ENCODE results near the gene ADAMTSL3. TPM values are rescaled to one million over a fixed set of nuclear protein-coding genes. Genes with fewer than 3 reads are reported as not detected.

The ADAMTSL3 gene
- total RNA-seq, 1 experiment from 2014 or later = 0.05 TPM

GRCh38 chr15:83890587-83890986, 236.7 kb downstream of the ADAMTSL3 start:
- H3K9me3 ChIP-seq (ENCODE audit: control insufficient read depth in 1 of 2, insufficient read depth in 1 of 2, low read depth in 1 of 2, low read length in 2 of 2) = no peaks in the 10 kb centered on the region
- H3K36me3 ChIP-seq (ENCODE audit: control insufficient read depth in 1 of 2, insufficient read depth in 2 of 2, low read length in 2 of 2) = no peaks in the 10 kb centered on the region
- BruUV-seq (replicated peaks) = no TSS peak
- no peak overlapping the region for H2AFZ ChIP-seq (ENCODE audit: low read depth, low read length, poor library complexity, severe bottlenecking)
- peaks cover 17% of the 10 kb centered on the region for H3K27me3 ChIP-seq (ENCODE audit: insufficient read depth, low read length)
- no peak overlapping the region for H3K4me2 ChIP-seq (ENCODE audit: low read length)
- no peak overlapping the region for H3K27ac ChIP-seq (ENCODE audit: low read depth, low read length)
- H3K79me2 ChIP-seq (ENCODE audit: insufficient read depth, low read length) = no peaks in the 10 kb centered on the region
- no peaks in the 10 kb centered on the region for H3K4me1 ChIP-seq (ENCODE audit: control insufficient read depth in 1 of 2, insufficient read depth in 2 of 2, low read length in 2 of 2)
- H3K9ac ChIP-seq (ENCODE audit: low read length) = no peak overlapping the region
- H4K20me1 ChIP-seq (ENCODE audit: insufficient read depth) = no peaks in the 10 kb centered on the region
- TF ChIP-seq YY1 (IDR thresholded peaks at IDR 0.05; ENCODE audit: extremely low read depth, insufficient replicate concordance, low read depth, low read length) (no peak), CEBPB (IDR thresholded peaks at IDR 0.05; ENCODE audit: low read depth) (no peak), TCF7L2 (IDR thresholded peaks at IDR 0.05; ENCODE audit: borderline replicate concordance, extremely low read depth, insufficient read depth, insufficient read length) (no peak), EGR1 (IDR thresholded peaks at IDR 0.05; ENCODE audit: low read depth) (no peak), JUND (IDR thresholded peaks at IDR 0.05) (no peak), SP1 (IDR thresholded peaks at IDR 0.05; ENCODE audit: low read depth) (no peak), POLR2A (IDR thresholded peaks at IDR 0.05; ENCODE audit: borderline replicate concordance, extremely low read depth, insufficient read depth, insufficient read length) (no peak), EZH2 (IDR thresholded peaks at IDR 0.05) (no peak), FOSL1 (IDR thresholded peaks at IDR 0.05; ENCODE audit: low read depth) (no peak), POLR2AphosphoS5 (IDR thresholded peaks at IDR 0.05; ENCODE audit: low read depth, low read length) (no peak), ZNF274 (IDR thresholded peaks at IDR 0.05; ENCODE audit: low read depth, low read length) (no peak), CTCF (IDR thresholded peaks at IDR 0.05 in 2 of 3, conservative IDR thresholded peaks at IDR 0.05 in 1 of 3; ENCODE audit: borderline replicate concordance in 1 of 3, insufficient read depth in 1 of 3, low read depth in 2 of 3, low read length in 2 of 3) (no peak), ATF3 (IDR thresholded peaks at IDR 0.05) (no peak)
- intact Hi-C loops (cut with micrococcal nuclease) = no loop called here
- RAD21 ChIA-PET (ENCODE audit: low non-redundant PET in 1 of 2, low total read pairs in 2 of 2, uncharacterized antibody in 2 of 2, unreplicated experiment in 2 of 2) = no interaction called here
- POLR2A ChIA-PET = no interaction called here
- ATAC-seq (no peak), DNase-seq (ENCODE audit: low read depth, low spot score) (no peak)
- no peaks in the 10 kb centered on the region for H3K9me2 ChIP-seq (ENCODE audit: insufficient read depth)
- H3K4me3 ChIP-seq (replicated peaks in 1 of 2; ENCODE audit: low read depth in 1 of 2, low read length in 2 of 2) = no peak overlapping the region
- CTCF ChIA-PET = no interaction called here

Measured in HCT116 (cell line).